Measurements from ENCODE around the gene KCNQ1. TPM values are rescaled to one million over a fixed set of nuclear protein-coding genes. Genes with fewer than 3 reads are reported as not detected.

KCNQ1 gene
- total and polyA plus RNA-seq, 2 experiments from 2014 or later: 0.45 to 0.87 TPM

DNA sequence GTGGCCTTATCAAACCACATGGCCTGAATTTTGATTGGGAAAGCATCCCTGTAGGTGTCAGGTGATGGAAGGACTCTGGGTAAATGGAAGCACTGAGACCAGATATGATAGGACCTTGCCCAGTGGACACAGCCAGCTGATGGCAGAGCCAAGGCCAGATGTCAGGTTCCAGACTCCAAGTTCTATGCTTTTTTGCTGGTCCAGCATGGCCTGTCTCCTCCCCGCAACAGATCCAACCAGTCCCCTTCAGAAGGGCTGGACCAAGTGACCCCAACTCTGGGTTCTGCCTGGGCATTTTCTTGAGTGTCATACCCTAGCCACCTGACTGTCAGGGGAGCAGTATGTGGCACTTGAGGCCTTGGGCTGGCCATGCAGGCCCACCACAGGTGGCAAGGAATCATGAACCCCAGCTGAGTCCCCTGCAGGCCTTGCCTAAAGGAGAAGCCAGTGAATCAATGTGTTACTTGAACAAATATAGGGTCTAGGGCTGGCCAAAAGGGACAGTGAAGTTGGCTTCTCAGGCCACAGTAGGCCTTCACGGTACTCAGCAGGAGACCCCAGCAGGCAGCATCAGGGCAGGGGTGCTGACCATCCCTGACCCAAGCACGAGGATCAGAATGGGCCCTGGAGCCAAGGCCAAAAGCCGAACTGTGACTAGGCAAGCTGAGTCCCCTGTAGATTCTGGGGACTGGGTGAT, 227.9 kb downstream of the KCNQ1 start (continued):
- TF ChIP-seq, protein P1, sequence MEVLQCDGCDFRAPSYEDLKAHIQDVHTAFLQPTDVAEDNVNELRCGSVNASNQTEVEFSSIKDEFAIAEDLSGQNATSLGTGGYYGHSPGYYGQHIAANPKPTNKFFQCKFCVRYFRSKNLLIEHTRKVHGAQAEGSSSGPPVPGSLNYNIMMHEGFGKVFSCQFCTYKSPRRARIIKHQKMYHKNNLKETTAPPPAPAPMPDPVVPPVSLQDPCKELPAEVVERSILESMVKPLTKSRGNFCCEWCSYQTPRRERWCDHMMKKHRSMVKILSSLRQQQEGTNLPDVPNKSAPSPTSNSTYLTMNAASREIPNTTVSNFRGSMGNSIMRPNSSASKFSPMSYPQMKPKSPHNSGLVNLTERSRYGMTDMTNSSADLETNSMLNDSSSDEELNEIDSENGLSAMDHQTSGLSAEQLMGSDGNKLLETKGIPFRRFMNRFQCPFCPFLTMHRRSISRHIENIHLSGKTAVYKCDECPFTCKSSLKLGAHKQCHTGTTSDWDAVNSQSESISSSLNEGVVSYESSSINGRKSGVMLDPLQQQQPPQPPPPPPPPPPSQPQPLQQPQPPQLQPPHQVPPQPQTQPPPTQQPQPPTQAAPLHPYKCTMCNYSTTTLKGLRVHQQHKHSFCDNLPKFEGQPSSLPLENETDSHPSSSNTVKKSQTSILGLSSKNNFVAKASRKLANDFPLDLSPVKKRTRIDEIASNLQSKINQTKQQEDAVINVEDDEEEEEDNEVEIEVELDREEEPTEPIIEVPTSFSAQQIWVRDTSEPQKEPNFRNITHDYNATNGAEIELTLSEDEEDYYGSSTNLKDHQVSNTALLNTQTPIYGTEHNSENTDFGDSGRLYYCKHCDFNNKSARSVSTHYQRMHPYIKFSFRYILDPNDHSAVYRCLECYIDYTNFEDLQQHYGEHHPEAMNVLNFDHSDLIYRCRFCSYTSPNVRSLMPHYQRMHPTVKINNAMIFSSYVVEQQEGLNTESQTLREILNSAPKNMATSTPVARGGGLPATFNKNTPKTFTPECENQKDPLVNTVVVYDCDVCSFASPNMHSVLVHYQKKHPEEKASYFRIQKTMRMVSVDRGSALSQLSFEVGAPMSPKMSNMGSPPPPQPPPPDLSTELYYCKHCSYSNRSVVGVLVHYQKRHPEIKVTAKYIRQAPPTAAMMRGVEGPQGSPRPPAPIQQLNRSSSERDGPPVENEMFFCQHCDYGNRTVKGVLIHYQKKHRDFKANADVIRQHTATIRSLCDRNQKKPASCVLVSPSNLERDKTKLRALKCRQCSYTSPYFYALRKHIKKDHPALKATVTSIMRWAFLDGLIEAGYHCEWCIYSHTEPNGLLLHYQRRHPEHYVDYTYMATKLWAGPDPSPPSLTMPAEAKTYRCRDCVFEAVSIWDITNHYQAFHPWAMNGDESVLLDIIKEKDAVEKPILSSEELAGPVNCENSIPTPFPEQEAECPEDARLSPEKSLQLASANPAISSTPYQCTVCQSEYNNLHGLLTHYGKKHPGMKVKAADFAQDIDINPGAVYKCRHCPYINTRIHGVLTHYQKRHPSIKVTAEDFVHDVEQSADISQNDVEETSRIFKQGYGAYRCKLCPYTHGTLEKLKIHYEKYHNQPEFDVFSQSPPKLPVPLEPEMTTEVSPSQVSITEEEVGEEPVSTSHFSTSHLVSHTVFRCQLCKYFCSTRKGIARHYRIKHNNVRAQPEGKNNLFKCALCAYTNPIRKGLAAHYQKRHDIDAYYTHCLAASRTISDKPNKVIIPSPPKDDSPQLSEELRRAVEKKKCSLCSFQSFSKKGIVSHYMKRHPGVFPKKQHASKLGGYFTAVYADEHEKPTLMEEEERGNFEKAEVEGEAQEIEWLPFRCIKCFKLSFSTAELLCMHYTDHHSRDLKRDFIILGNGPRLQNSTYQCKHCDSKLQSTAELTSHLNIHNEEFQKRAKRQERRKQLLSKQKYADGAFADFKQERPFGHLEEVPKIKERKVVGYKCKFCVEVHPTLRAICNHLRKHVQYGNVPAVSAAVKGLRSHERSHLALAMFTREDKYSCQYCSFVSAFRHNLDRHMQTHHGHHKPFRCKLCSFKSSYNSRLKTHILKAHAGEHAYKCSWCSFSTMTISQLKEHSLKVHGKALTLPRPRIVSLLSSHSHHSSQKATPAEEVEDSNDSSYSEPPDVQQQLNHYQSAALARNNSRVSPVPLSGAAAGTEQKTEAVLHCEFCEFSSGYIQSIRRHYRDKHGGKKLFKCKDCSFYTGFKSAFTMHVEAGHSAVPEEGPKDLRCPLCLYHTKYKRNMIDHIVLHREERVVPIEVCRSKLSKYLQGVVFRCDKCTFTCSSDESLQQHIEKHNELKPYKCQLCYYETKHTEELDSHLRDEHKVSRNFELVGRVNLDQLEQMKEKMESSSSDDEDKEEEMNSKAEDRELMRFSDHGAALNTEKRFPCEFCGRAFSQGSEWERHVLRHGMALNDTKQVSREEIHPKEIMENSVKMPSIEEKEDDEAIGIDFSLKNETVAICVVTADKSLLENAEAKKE (CRISPR knock-in tag; IDR thresholded peaks at IDR 0.05): no peak
- TF ChIP-seq POLR2AphosphoS5 (IDR thresholded peaks at IDR 0.05; ENCODE audit: low read depth): no peak
- no peak for TF ChIP-seq CREB1 (CRISPR knock-in tag; IDR thresholded peaks at IDR 0.05; ENCODE audit: low read depth)
- no peak for TF ChIP-seq JUNB (IDR thresholded peaks at IDR 0.05; ENCODE audit: unreplicated experiment)
- TF ChIP-seq, protein P2, sequence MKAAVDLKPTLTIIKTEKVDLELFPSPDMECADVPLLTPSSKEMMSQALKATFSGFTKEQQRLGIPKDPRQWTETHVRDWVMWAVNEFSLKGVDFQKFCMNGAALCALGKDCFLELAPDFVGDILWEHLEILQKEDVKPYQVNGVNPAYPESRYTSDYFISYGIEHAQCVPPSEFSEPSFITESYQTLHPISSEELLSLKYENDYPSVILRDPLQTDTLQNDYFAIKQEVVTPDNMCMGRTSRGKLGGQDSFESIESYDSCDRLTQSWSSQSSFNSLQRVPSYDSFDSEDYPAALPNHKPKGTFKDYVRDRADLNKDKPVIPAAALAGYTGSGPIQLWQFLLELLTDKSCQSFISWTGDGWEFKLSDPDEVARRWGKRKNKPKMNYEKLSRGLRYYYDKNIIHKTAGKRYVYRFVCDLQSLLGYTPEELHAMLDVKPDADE (IDR thresholded peaks at IDR 0.05): no peak
- no peak for TF ChIP-seq EZH2phosphoT487 (IDR thresholded peaks at IDR 0.05; ENCODE audit: unreplicated experiment)

DNA sequence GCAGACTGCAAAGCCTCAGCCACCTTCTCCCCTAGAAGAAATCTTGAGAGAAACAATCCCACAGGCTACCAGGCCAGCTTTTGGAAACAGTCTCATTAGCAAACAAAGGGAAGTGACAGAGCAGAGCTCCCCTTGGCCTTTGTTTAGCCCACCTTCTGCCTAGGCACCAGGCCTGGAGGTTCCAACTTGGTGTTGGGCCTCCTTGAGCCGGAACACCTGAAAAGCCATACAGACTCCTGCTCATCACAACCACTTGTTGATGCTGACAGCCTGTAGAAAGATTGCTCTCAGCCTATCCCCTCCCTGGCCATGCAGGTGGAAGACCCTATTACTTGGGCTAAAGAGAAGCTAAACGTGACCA, 228.4 kb downstream of the KCNQ1 start:
- H4K20me1 ChIP-seq (replicated peaks; ENCODE audit: insufficient read depth): peaks cover 24% of the 10 kb centered on the region
- no peak overlapping the region for H2AFZ ChIP-seq
- no peaks in the 10 kb centered on the region for H3K27me3 ChIP-seq (ENCODE audit: insufficient read depth)
- Mint-ChIP-seq H3K4me1 (peaks cover 29% of the 10 kb centered on the region; the same call in 2 of the 3 replicates), H3K27me3 (ENCODE audit: insufficient read depth, low read depth, poor library complexity) (peaks cover 16% of the 10 kb centered on the region), H3K27ac (no peak overlapping the region), H3K36me3 (ENCODE audit: low read depth) (peaks cover 20% of the 10 kb centered on the region), H3K4me3 (no peak overlapping the region), H3K9me3 (no peaks in the 10 kb centered on the region)
- H3K79me2 ChIP-seq (replicated peaks; ENCODE audit: insufficient read depth): peaks cover 21% of the 10 kb centered on the region
- TF ChIP-seq, protein P3, sequence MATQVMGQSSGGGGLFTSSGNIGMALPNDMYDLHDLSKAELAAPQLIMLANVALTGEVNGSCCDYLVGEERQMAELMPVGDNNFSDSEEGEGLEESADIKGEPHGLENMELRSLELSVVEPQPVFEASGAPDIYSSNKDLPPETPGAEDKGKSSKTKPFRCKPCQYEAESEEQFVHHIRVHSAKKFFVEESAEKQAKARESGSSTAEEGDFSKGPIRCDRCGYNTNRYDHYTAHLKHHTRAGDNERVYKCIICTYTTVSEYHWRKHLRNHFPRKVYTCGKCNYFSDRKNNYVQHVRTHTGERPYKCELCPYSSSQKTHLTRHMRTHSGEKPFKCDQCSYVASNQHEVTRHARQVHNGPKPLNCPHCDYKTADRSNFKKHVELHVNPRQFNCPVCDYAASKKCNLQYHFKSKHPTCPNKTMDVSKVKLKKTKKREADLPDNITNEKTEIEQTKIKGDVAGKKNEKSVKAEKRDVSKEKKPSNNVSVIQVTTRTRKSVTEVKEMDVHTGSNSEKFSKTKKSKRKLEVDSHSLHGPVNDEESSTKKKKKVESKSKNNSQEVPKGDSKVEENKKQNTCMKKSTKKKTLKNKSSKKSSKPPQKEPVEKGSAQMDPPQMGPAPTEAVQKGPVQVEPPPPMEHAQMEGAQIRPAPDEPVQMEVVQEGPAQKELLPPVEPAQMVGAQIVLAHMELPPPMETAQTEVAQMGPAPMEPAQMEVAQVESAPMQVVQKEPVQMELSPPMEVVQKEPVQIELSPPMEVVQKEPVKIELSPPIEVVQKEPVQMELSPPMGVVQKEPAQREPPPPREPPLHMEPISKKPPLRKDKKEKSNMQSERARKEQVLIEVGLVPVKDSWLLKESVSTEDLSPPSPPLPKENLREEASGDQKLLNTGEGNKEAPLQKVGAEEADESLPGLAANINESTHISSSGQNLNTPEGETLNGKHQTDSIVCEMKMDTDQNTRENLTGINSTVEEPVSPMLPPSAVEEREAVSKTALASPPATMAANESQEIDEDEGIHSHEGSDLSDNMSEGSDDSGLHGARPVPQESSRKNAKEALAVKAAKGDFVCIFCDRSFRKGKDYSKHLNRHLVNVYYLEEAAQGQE (IDR thresholded peaks at IDR 0.05; ENCODE audit: unreplicated experiment): no peak
- TF ChIP-seq, protein P2 (IDR thresholded peaks at IDR 0.05): no peak
- TF ChIP-seq JUNB (IDR thresholded peaks at IDR 0.05; ENCODE audit: unreplicated experiment): no peak
- no peak overlapping the region for H3K4me2 ChIP-seq
- no peak overlapping the region for H3K4me3 ChIP-seq
- no peak overlapping the region for H3K27ac ChIP-seq (ENCODE audit: low read depth)
- H3K36me3 ChIP-seq (ENCODE audit: insufficient read depth): no peaks in the 10 kb centered on the region; the same call in 1 of the 2 replicates
- ATAC-seq (no peak), DNase-seq (ENCODE audit: low spot score) (no peak)
- no peaks in the 10 kb centered on the region for H3K9me2 ChIP-seq (ENCODE audit: insufficient read depth)
- H3K4me1 ChIP-seq (ENCODE audit: insufficient read depth): peaks cover 12% of the 10 kb centered on the region; the same call in 1 of the 2 replicates
- no peaks in the 10 kb centered on the region for H3F3A ChIP-seq (replicated peaks; ENCODE audit: low read depth)

Data from GM23338 (cell line).